Fibroblast of skin of abdomen (primary cell): ENCODE data around the gene MRPS2.
"Not testable (repeated sequence)": the region's sequence is repeated elsewhere in the genome, so short reads cannot be mapped to it uniquely, and the experiment has no call there.

Experiments
- DNase-seq: peaks from one replicate; pipeline ENCODE4 v3.0.0-alpha.2; 2013

The MRPS2 gene

GRCh38 chr9:135534826-135535225 lies 34.3 kb downstream of the MRPS2 start:
- not testable (repeated sequence) for DNase-seq

- not testable (repeated sequence) for DNase-seq
These were observed 35.1 kb downstream of the MRPS2 start for GRCh38 chr9:135535631-135536030.

- DNase-seq = peak; percentile 79
These were observed 35.7 kb downstream of the MRPS2 start for GRCh38 chr9:135536216-135536615.

- DNase-seq = peak; percentile 34
These were observed 42.9 kb downstream of the MRPS2 start for GRCh38 chr9:135543262-135543894.

- no peak for DNase-seq
These were observed 44.6 kb downstream of the MRPS2 start for GRCh38 chr9:135544981-135545635.

GRCh38 chr9:135545646-135546176 lies 45.2 kb downstream of the MRPS2 start, which contains the start of gene OBP2A:
OBP2A (plus strand) TSS chr9:135546126; CDS start chr9:135546181, 55 bp downstream.
- DNase-seq = not testable (repeated sequence)

- not testable (repeated sequence) for DNase-seq
These were observed 46.5 kb downstream of the MRPS2 start for GRCh38 chr9:135546792-135547617.

GRCh38 chr9:135547756-135548736 lies 47.6 kb downstream of the MRPS2 start:
- DNase-seq = no peak

- not testable (repeated sequence) for DNase-seq
These were observed 49.2 kb downstream of the MRPS2 start for GRCh38 chr9:135549478-135550343.

GRCh38 chr9:135550344-135550918 lies 49.9 kb downstream of the MRPS2 start:
- no peak for DNase-seq

- DNase-seq = no peak
These were observed 50.5 kb downstream of the MRPS2 start for GRCh38 chr9:135551031-135551430.

- DNase-seq = no peak
These were observed 51.0 kb downstream of the MRPS2 start for GRCh38 chr9:135551456-135551855.

GRCh38 chr9:135552021-135552697 lies 51.7 kb downstream of the MRPS2 start:
- DNase-seq = no peak

GRCh38 chr9:135552698-135553171 lies 52.3 kb downstream of the MRPS2 start:
- DNase-seq = no peak
